ENCODE data around the gene OSMR.
A peak's percentile ranks its signal among the peaks of the same experiment; 100 is the strongest.
"Not testable (repeated sequence)": the region's sequence is repeated elsewhere in the genome, so short reads cannot be mapped to it uniquely, and the experiment has no call there.

OSMR gene

GRCh38 chr5:38861986-38862770 lies 16.4 kb downstream of the OSMR start:
- DNase-seq; in situ Hi-C loops (cut with HindIII; ENCODE audit: low pct_ligation_motif_present, low pct_unique_long_range_greater_than_20kb, low sequenced_read_pairs): not testable (repeated sequence)

- DNase-seq, result no peak
- in situ Hi-C loops (cut with HindIII; ENCODE audit: low pct_ligation_motif_present, low pct_unique_long_range_greater_than_20kb, low sequenced_read_pairs), result no loop called here
Measured at GRCh38 chr5:38866362-38867031, 20.7 kb downstream of the OSMR start.

GRCh38 chr5:38867032-38867398 lies 21.2 kb downstream of the OSMR start:
- in situ Hi-C loops (cut with HindIII; ENCODE audit: low pct_ligation_motif_present, low pct_unique_long_range_greater_than_20kb, low sequenced_read_pairs), result no loop called here
- DNase-seq, result peak; percentile 10

GRCh38 chr5:38867416-38867815 lies 21.6 kb downstream of the OSMR start:
- DNase-seq, result no peak
- in situ Hi-C loops (cut with HindIII; ENCODE audit: low pct_ligation_motif_present, low pct_unique_long_range_greater_than_20kb, low sequenced_read_pairs), result no loop called here

DNA sequence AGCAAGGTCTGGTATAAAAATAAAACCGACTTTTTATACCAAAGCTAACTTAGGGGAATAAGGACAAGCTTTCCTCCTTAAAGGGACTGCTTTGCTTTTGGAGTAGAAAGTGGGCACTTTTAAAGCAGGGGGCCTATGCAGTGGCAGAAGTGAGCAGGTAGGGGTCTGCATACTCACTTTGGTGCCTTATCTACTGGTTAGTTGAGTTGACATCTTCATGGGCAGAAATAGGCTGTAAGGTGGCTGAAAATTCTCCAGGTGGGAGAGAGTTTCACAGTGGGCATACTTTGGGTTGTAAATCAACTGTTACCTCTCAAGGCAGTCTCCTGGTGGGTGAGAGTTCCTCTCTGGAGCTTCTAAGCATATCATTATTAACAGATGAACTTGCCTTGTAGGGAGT lies 24.8 kb downstream of the OSMR start:
- DNase-seq, result no peak
- in situ Hi-C loops (cut with HindIII; ENCODE audit: low pct_ligation_motif_present, low pct_unique_long_range_greater_than_20kb, low sequenced_read_pairs), result no loop called here

- no peak for DNase-seq
- in situ Hi-C loops (cut with HindIII; ENCODE audit: low pct_ligation_motif_present, low pct_unique_long_range_greater_than_20kb, low sequenced_read_pairs), result no loop called here
Measured at GRCh38 chr5:38871058-38871605, 25.3 kb downstream of the OSMR start.

GRCh38 chr5:38871790-38872551 lies 26.2 kb downstream of the OSMR start:
- peak; percentile 90 for DNase-seq
- in situ Hi-C loops (cut with HindIII; ENCODE audit: low pct_ligation_motif_present, low pct_unique_long_range_greater_than_20kb, low sequenced_read_pairs), result no loop called here

DNA sequence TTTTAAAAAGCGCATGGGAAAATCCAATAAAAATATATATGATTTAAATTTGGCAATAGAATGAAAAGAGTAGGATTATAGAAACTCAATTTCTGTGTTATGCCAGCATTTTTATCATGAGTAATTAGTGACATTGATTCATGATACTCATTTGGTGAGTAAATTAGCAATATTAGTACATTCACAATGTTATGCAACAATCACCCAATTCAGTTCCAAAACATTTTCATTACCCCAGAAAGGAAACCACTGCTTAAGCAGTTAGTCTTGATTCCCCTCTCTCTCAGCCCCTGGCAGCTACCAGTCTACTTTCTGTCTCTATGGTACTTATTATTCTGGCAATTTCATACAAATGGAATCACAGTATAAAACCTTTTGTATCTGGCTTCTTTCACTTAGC lies 27.0 kb downstream of the OSMR start:
- in situ Hi-C loops (cut with HindIII; ENCODE audit: low pct_ligation_motif_present, low pct_unique_long_range_greater_than_20kb, low sequenced_read_pairs), result no loop called here
- no peak for DNase-seq

- in situ Hi-C loops (cut with HindIII; ENCODE audit: low pct_ligation_motif_present, low pct_unique_long_range_greater_than_20kb, low sequenced_read_pairs), result no loop called here
Measured at GRCh38 chr5:38874948-38875456, 29.2 kb downstream of the OSMR start.

GRCh38 chr5:38878391-38879077 lies 32.7 kb downstream of the OSMR start:
- DNase-seq, result no peak
- in situ Hi-C loops (cut with HindIII; ENCODE audit: low pct_ligation_motif_present, low pct_unique_long_range_greater_than_20kb, low sequenced_read_pairs), result no loop called here

More at GRCh38 chr5:38874948-38875456, 29.2 kb downstream of the OSMR start:
- no peak for DNase-seq

- DNase-seq, result no peak
- in situ Hi-C loops (cut with HindIII; ENCODE audit: low pct_ligation_motif_present, low pct_unique_long_range_greater_than_20kb, low sequenced_read_pairs), result no loop called here
Measured at GRCh38 chr5:38879078-38879460, 33.3 kb downstream of the OSMR start.

- in situ Hi-C loops (cut with HindIII; ENCODE audit: low pct_ligation_motif_present, low pct_unique_long_range_greater_than_20kb, low sequenced_read_pairs), result no loop called here
- DNase-seq, result no peak
Measured at GRCh38 chr5:38883842-38884241, 38.0 kb downstream of the OSMR start.

DNA sequence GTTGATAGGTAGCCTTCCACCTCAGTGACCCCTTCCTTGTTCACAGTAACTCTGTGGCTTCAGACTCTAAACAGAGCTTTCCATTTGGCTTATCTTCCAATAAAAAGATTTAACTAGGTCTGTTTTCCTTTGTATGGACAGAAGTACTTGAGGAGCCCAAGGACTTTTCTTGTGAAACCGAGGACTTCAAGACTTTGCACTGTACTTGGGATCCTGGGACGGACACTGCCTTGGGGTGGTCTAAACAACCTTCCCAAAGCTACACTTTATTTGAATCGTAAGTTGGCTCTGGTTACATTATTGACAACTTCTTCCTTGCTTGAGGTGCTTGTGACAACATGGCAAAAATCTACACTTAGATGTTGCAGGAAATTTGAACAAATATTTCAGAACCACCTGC lies 39.4 kb downstream of the OSMR start:
- no peak for DNase-seq
- in situ Hi-C loops (cut with HindIII; ENCODE audit: low pct_ligation_motif_present, low pct_unique_long_range_greater_than_20kb, low sequenced_read_pairs), result no loop called here

- DNase-seq, result no peak
Measured at GRCh38 chr5:38888041-38888440, 42.2 kb downstream of the OSMR start.

GRCh38 chr5:38889424-38889823 lies 43.6 kb downstream of the OSMR start:
- DNase-seq, result no peak
- in situ Hi-C loops (cut with HindIII; ENCODE audit: low pct_ligation_motif_present, low pct_unique_long_range_greater_than_20kb, low sequenced_read_pairs), result no loop called here

More at GRCh38 chr5:38888041-38888440, 42.2 kb downstream of the OSMR start:
- in situ Hi-C loops (cut with HindIII; ENCODE audit: low pct_ligation_motif_present, low pct_unique_long_range_greater_than_20kb, low sequenced_read_pairs), result no loop called here

GRCh38 chr5:38891563-38891962 lies 45.8 kb downstream of the OSMR start:
- no peak for DNase-seq
- in situ Hi-C loops (cut with HindIII; ENCODE audit: low pct_ligation_motif_present, low pct_unique_long_range_greater_than_20kb, low sequenced_read_pairs), result no loop called here

- in situ Hi-C loops (cut with HindIII; ENCODE audit: low pct_ligation_motif_present, low pct_unique_long_range_greater_than_20kb, low sequenced_read_pairs), result no loop called here
- no peak for DNase-seq
Measured at GRCh38 chr5:38892363-38892762, 46.6 kb downstream of the OSMR start.

- DNase-seq, result no peak
- in situ Hi-C loops (cut with HindIII; ENCODE audit: low pct_ligation_motif_present, low pct_unique_long_range_greater_than_20kb, low sequenced_read_pairs), result no loop called here
Measured at GRCh38 chr5:38896760-38897159, 50.9 kb downstream of the OSMR start.

All from ACHN (cell line).